ENCODE measurements around the gene ABHD6.

DNA sequence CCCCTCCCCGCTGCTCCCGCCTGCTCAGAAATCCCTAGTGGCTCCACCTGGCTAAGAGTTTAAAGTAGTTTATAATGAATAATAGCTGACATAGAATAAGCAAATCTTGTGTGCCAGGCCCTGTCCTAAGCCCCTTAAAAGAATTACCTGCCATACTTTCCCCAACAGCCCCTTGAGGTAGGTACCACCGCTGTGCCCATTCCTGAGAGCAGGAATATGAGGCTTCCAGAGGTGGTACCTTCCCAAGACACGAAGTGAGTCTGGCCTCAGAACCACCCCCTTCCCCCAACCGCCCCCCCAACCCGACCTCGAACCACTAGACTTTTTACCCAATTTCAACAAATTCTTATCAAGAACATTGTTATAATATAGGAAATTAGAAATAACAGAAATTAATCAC is 1.2 kb downstream of the ABHD6 start:
- TF ChIP-seq CTCF (IDR thresholded peaks at IDR 0.05; ENCODE audit: poor library complexity, severe bottlenecking) (no peak), SMC3 (conservative IDR thresholded peaks at IDR 0.05; ENCODE audit: poor library complexity) (no peak), TAF1 (IDR thresholded peaks at IDR 0.05; ENCODE audit: low read depth) (no peak), REST (IDR thresholded peaks at IDR 0.05; ENCODE audit: borderline replicate concordance) (no peak), POLR2AphosphoS5 (IDR thresholded peaks at IDR 0.05) (no peak), EP300 (conservative IDR thresholded peaks at IDR 0.05; ENCODE audit: poor library complexity, severe bottlenecking) (no peak)

All from neural cell (in vitro differentiated cells).